Brain microvascular endothelial cell (primary cell): ENCODE data around the gene OLFM2.

Experiments used
- DNase-seq: peaks from one replicate; pipeline ENCODE4 v3.0.0-alpha.2; 2020
- H3K27ac ChIP-seq: fragments of 250-450 bp; sonication (Bioruptor Pico); 2 replicates; pipeline ENCODE4 v1.5.1; 2020; ENCODE audit warnings: mild to moderate bottlenecking, moderate library complexity
- H3K27me3 ChIP-seq: fragments of 250-450 bp; sonication (Bioruptor Pico); replicated peaks from 2 replicates; pipeline ENCODE4 v1.5.1; 2020; ENCODE audit warnings: mild to moderate bottlenecking
- H3K36me3 ChIP-seq: fragments of 250-450 bp; sonication (Bioruptor Pico); replicated peaks from 2 replicates; pipeline ENCODE4 v1.5.1; 2020; ENCODE audit warnings: mild to moderate bottlenecking
- H3K4me3 ChIP-seq: 2 replicates; pipeline ENCODE4 v1.5.1; 2011; ENCODE audit warnings: low read depth, mild to moderate bottlenecking, control low read depth, low read length, moderate library complexity
- CTCF ChIP-seq: IDR thresholded peaks from 2 replicates; pipeline ENCODE4 v1.5.1; 2011; ENCODE audit warnings: low read depth, mild to moderate bottlenecking, moderate library complexity, low read length, control low read depth, inconsistent platforms; ENCODE audit errors: missing control alignments
- in situ Hi-C: cut with HindIII; loops from 2 replicates; pipeline ENCODE4 v1.10.0; 2017; ENCODE audit warnings: low sequenced_read_pairs, low pct_ligation_motif_present

The OLFM2 gene

GRCh38 chr19:9969688-9969975 lies 33.3 kb upstream of the OLFM2 start:
- TF ChIP-seq CTCF: no peak
- H3K36me3 ChIP-seq: no peaks in the 10 kb centered on the region
- H3K4me3 ChIP-seq: no peak overlapping the region
- no peak for DNase-seq
- H3K27me3 ChIP-seq: no peaks in the 10 kb centered on the region
- in situ Hi-C loops: no loop called here
- H3K27ac ChIP-seq: no peak overlapping the region

- Histone ChIP-seq H3K27me3 (no peaks in the 10 kb centered on the region), H3K27ac (no peak overlapping the region), H3K36me3 (no peaks in the 10 kb centered on the region), H3K4me3 (no peak overlapping the region)
- in situ Hi-C loops: no loop called here
- no peak for TF ChIP-seq CTCF
- DNase-seq: no peak
Observed at GRCh38 chr19:9968820-9969687, 32.7 kb upstream of the OLFM2 start.

- Histone ChIP-seq H3K4me3 (no peak overlapping the region), H3K27me3 (no peaks in the 10 kb centered on the region), H3K27ac (no peak overlapping the region)
Observed at GRCh38 chr19:9967326-9967725, 31.0 kb upstream of the OLFM2 start.

GRCh38 chr19:9966448-9966847 lies 30.1 kb upstream of the OLFM2 start:
- no peak for TF ChIP-seq CTCF
- no peak for DNase-seq
- Histone ChIP-seq H3K27me3 (no peaks in the 10 kb centered on the region), H3K27ac (no peak overlapping the region), H3K4me3 (no peak overlapping the region), H3K36me3 (no peaks in the 10 kb centered on the region)
- in situ Hi-C loops: no loop called here

More at GRCh38 chr19:9967326-9967725, 31.0 kb upstream of the OLFM2 start:
- no peak for TF ChIP-seq CTCF
- in situ Hi-C loops: no loop called here
- DNase-seq: no peak
- no peaks in the 10 kb centered on the region for H3K36me3 ChIP-seq

GRCh38 chr19:9966024-9966423 lies 29.7 kb upstream of the OLFM2 start:
- H3K36me3 ChIP-seq: no peaks in the 10 kb centered on the region
- no peak for TF ChIP-seq CTCF

More at GRCh38 chr19:9966024-9966423, 29.7 kb upstream of the OLFM2 start:
- Histone ChIP-seq H3K4me3 (no peak overlapping the region), H3K27me3 (no peaks in the 10 kb centered on the region), H3K27ac (no peak overlapping the region)
- no peak for DNase-seq
- in situ Hi-C loops: no loop called here
